AG08396 (cell line): ENCODE measurements around the gene HOXC9.

Source experiments
- DNase-seq: peaks from one replicate; pipeline ENCODE4 v3.0.0; 2012; ENCODE audit warnings: low spot score, mixed read lengths

HOXC9 gene

GRCh38 chr12:54000116-54001114, at the start of gene HOXC9:
Gene HOXC9, plus strand, starts transcription at chr12:54000161. Its CDS starts 28 bp downstream, at chr12:54000189.
- DNase-seq, result peak; percentile 50

DNA sequence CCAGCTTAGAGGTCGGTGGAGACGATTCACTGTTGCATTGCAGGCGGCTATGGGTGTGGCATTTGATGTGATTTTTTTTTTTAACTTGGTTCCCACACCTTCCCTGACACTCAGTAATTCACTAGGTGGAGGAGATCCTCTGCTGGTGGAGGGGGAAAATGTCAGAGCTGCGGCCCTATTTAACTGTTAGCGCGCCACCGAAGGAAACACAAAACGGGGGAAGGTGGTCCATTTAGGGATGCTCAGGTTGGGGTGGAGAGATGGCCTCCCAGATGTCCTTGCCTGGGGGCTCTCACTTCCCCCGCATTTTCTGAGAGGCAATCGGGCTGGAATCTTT, 49.6 kb upstream of the HOXC9 start:
- no peak for DNase-seq

GRCh38 chr12:53950789-53951576, 49.0 kb upstream of the HOXC9 start:
- no peak for DNase-seq

- no peak for DNase-seq
These were observed 48.2 kb upstream of the HOXC9 start for GRCh38 chr12:53951577-53952334.

GRCh38 chr12:53952335-53952694, 47.6 kb upstream of the HOXC9 start:
- DNase-seq, result no peak

- DNase-seq, result peak; percentile 60
These were observed 46.9 kb upstream of the HOXC9 start for GRCh38 chr12:53952871-53953734.

GRCh38 chr12:53953831-53954693, 45.9 kb upstream of the HOXC9 start:
- no peak for DNase-seq

DNA sequence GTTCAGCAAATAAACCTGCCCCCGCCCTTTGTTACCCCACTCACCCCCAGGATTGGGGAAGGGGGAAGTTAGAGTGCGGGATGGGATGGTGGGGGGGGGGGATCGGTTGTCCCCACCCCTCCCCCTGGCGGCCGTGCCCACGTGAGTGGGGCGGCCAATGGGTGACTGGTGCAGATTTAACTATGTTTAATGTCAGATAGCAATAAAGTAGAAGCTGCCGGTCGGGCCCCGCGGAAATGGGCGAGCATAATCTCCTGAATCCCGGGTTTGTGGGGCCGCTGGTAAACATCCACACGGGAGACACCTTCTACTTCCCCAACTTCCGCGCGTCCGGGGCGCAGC, 45.3 kb upstream of the HOXC9 start, which contains the start of gene HOXC12:
Gene HOXC12, plus strand, starts transcription at position 210 of the 342 bp plus-strand sequence. Its CDS starts 27 bp downstream, at position 237.
- no peak for DNase-seq

GRCh38 chr12:53955036-53955775, 44.8 kb upstream of the HOXC9 start:
- DNase-seq, result no peak

DNA sequence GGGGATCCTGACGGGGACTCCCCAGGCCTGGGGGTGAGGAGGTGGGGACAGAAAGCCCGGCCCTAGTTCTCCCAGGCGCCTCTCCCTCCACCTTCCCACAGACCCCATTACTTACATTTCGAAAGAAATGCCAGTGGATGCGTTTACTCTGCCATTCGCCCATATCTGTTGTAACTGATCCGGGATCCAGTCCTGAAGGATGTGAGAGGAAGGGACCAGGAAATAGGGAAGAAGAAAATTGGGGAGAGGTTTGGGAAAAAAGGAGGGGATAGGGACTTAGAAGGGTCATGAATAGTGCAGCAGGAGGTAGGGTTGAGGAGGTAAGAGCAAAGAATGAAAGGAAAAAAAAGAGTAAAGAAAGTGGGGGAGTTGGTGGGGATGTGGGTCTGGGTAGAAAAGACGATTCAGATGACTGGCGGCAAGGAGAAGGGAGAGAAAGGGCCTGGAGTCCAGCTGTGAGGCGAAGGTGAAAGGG, 44.1 kb upstream of the HOXC9 start:
- no peak for DNase-seq

DNA sequence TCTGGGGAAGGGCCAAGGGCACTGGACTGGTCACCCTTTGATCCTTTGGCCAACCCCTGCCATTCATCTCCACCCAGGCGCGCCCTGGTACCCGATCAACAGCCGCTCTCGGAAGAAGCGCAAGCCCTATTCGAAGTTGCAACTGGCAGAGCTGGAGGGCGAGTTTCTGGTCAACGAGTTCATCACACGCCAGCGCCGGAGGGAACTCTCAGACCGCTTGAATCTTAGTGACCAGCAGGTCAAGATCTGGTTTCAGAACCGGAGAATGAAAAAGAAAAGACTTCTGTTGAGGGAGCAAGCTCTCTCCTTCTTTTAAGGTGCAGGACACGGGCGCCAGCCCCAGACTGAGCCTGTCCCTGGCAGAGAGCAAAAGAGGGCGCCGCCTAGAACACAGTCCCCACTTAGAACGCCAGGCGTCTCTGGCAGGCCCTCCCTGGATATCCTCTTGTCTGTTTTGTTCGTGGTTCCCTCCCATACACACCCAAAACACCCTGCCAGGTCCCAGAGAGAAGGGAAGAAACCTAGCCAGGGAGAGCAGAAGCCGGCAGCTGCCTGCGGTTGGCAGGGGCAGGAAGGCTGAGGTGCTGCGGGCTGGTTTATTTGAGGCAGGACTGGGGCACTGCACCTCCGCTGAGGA, 43.6 kb upstream of the HOXC9 start:
- DNase-seq, result no peak

- no peak for DNase-seq
These were observed 42.9 kb upstream of the HOXC9 start for GRCh38 chr12:53956914-53957536.

- no peak for DNase-seq
These were observed 41.8 kb upstream of the HOXC9 start for GRCh38 chr12:53958128-53958527.

DNA sequence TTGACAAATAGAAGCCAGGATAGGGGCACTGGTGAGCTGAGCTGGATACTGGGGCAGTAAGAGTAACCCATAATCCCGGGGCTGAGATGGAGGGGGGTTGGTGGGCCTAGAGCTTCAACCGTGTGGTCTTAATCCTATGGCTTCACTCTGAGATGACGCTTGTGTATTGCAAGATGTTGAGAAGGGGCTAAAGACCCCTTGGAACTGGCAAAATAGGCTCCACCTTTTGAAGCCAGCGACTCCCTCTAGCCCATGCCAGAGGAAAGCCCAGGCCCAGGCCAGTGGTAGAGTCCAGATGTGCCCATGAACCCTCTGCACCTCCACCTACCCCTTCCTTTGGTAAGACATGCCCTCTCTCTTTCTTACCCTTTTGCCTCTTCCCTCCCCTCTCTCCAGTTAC, 40.6 kb upstream of the HOXC9 start:
- no peak for DNase-seq

DNA sequence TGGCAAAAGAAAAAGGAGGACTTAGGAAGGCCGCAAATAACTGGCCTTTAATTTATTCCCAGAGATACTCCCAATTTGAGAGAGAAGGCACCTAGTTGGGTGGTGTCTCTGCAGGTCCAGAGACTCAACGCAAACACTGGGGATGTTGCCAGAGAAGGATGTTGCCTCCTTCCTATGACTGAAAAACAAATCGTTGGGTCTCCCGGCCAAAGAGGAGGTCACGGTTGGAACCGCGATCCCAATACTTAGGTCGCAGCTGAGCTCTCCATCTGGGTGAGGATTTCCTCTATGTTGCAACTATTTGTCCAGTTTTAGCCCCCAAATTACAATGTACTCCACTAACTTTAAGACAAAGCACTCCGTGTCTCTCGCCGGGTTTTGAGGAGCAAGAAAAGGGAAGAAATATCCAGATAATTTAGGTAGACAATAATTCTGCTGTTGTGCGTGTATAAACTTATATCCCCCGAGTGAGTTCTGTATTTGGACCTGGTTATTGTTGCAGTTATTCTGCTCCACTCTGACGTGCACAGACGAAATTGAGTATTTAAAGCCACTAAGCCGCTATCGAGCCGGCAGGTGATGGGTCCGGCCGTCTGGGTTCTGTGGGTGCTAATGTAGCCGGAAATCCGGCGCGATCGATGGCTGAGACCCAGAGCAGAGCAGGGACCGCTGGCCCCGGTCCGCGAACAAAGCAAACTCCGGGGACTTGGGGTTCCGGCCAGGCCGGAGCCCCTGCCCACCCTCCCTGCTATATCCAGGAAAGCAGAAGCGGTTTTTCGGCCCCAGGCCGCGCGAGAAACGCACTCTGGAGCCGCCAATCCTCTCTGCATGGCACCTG, 39.6 kb upstream of the HOXC9 start:
- DNase-seq, result no peak

GRCh38 chr12:53961025-53961761, 38.8 kb upstream of the HOXC9 start:
- DNase-seq, result peak; percentile 52

DNA sequence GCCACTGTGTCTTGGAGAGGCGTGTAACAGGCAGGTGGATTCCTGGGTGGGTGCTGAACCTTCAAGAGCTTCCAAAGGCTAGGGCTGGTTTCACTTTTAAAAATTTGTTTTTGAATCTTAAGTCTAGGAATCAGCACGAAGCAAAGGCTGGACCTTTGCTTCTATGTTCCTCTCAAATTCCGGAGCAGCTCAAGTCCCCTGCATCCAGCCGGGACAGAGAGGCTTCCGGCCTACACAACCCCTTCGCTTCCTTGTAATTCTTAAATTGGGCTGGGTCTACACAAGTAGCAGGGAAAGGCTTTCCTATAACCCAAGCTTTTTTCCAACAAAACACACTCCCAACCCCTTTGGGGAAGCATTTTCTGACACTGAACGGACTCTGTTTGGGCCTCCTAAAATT, 37.0 kb upstream of the HOXC9 start:
- no peak for DNase-seq
